Lower lobe of right lung (tissue), 2 donors: ENCODE data around the gene PLG. TPM values are rescaled to one million over a fixed set of nuclear protein-coding genes. Genes with fewer than 3 reads are reported as not detected.
"Not testable (repeated sequence)": the region's sequence is repeated elsewhere in the genome, so short reads cannot be mapped to it uniquely, and the experiment has no call there.

Experiments used
- ATAC-seq, 2 donors: fragments of 200-7000 bp; cut with Tn5 transposase; one replicate each; pipeline ENCODE4 v1.9.1; 2020 to 2022; ENCODE audit warnings: mild to moderate bottlenecking in 2 of 2, moderate library complexity in 2 of 2
- DNase-seq: peaks from one replicate; pipeline ENCODE4 v3.0.0-alpha.2; 2020
- H3K27ac ChIP-seq: fragments of 200-600 bp; one replicate; pipeline ENCODE4 v1.8.0; 2022
- H3K27me3 ChIP-seq: fragments of 200-600 bp; one replicate; pipeline ENCODE4 v1.8.0; 2022; ENCODE audit warnings: low read depth
- H3K36me3 ChIP-seq: fragments of 200-600 bp; one replicate; pipeline ENCODE4 v1.8.0; 2022; ENCODE audit warnings: mild to moderate bottlenecking
- H3K4me1 ChIP-seq: fragments of 200-600 bp; one replicate; pipeline ENCODE4 v1.8.0; 2022
- H3K4me3 ChIP-seq: fragments of 200-600 bp; one replicate; pipeline ENCODE4 v1.8.0; 2022; ENCODE audit warnings: mild to moderate bottlenecking
- H3K9me3 ChIP-seq: fragments of 200-600 bp; one replicate; pipeline ENCODE4 v1.8.0; 2022
- CTCF ChIP-seq: fragments of 200-600 bp; IDR thresholded peaks from one replicate; pipeline ENCODE4 v1.8.0; 2022; ENCODE audit warnings: antibody characterized with exemption, mild to moderate bottlenecking
- intact Hi-C: fragments of 100-400 bp; cut with DNase I; formaldehyde crosslinking; loops from one replicate; pipeline ENCODE4 v1.11.0; 2022
- total RNA-seq: library from RNA; stranded (reverse); fragmentation: NEBNext Ultra II Directional; extraction: Animal tissue kit (Norgen Biotek cat#: 25700); gene quantifications from one replicate; pipeline ENCODE4 v1.2.1, GENCODE V29; 2021
- donor health status: DM: no; HTN: yes; CAD: no; lungs with severe emphysema.

The PLG gene
- total RNA-seq, 1 donor from 2014 or later: 0.95 TPM

GRCh38 chr6:160685762-160686450 lies 16.1 kb upstream of the PLG start:
- DNase-seq (no peak), ATAC-seq (no peak)
- H3K9me3 ChIP-seq: no peaks in the 10 kb centered on the region

GRCh38 chr6:160690458-160690857 lies 11.6 kb upstream of the PLG start:
- no peaks in the 10 kb centered on the region for H3K27me3 ChIP-seq
- H3K36me3 ChIP-seq: no peaks in the 10 kb centered on the region
- no peaks in the 10 kb centered on the region for H3K4me1 ChIP-seq
- intact Hi-C loops: no loop called here
- ATAC-seq (no peak), DNase-seq (no peak)
- H3K4me3 ChIP-seq: no peak overlapping the region
- no peak for TF ChIP-seq CTCF
- H3K9me3 ChIP-seq: no peaks in the 10 kb centered on the region
- no peak overlapping the region for H3K27ac ChIP-seq

More at GRCh38 chr6:160685762-160686450, 16.1 kb upstream of the PLG start:
- intact Hi-C loops: no loop called here
- no peak for TF ChIP-seq CTCF
- Histone ChIP-seq H3K27me3 (no peaks in the 10 kb centered on the region), H3K4me1 (no peaks in the 10 kb centered on the region), H3K36me3 (no peaks in the 10 kb centered on the region), H3K27ac (no peak overlapping the region), H3K4me3 (no peak overlapping the region)

- H3K36me3 ChIP-seq: no peaks in the 10 kb centered on the region
- no peaks in the 10 kb centered on the region for H3K27me3 ChIP-seq
- DNase-seq (no peak), ATAC-seq (no peak)
- no peak overlapping the region for H3K4me3 ChIP-seq
- H3K4me1 ChIP-seq: no peaks in the 10 kb centered on the region
- no peak for TF ChIP-seq CTCF
- intact Hi-C loops: no loop called here
- no peak overlapping the region for H3K27ac ChIP-seq
- no peaks in the 10 kb centered on the region for H3K9me3 ChIP-seq
Measured at GRCh38 chr6:160691617-160692016, 10.4 kb upstream of the PLG start.

- DNase-seq: no peak
- Histone ChIP-seq H3K4me1 (no peaks in the 10 kb centered on the region), H3K27me3 (no peaks in the 10 kb centered on the region), H3K27ac (no peak overlapping the region), H3K9me3 (no peaks in the 10 kb centered on the region), H3K36me3 (no peaks in the 10 kb centered on the region), H3K4me3 (no peak overlapping the region)
- TF ChIP-seq CTCF: no peak
- intact Hi-C loops: no loop called here
- no peak for ATAC-seq
Measured at GRCh38 chr6:160692369-160692959, 9.6 kb upstream of the PLG start.

- H3K27ac ChIP-seq, ATAC-seq, H3K4me3 ChIP-seq, H3K36me3 ChIP-seq, H3K9me3 ChIP-seq, intact Hi-C loops, DNase-seq, H3K4me1 ChIP-seq, H3K27me3 ChIP-seq: not testable (repeated sequence)
Measured at GRCh38 chr6:160695025-160695424, 7.0 kb upstream of the PLG start.

GRCh38 chr6:160695622-160696021 lies 6.4 kb upstream of the PLG start:
- ATAC-seq, DNase-seq, intact Hi-C loops, H3K4me1 ChIP-seq, H3K27ac ChIP-seq, H3K27me3 ChIP-seq, H3K4me3 ChIP-seq, H3K36me3 ChIP-seq, H3K9me3 ChIP-seq: not testable (repeated sequence)

GRCh38 chr6:160696884-160697283 lies 5.2 kb upstream of the PLG start:
- H3K9me3 ChIP-seq, H3K4me1 ChIP-seq, DNase-seq, ATAC-seq, H3K4me3 ChIP-seq, H3K27me3 ChIP-seq, H3K36me3 ChIP-seq, intact Hi-C loops, H3K27ac ChIP-seq: not testable (repeated sequence)
